ENCODE measurements around the gene RABGAP1L.

GRCh38 chr1:174963529-174964125 lies 804.3 kb downstream of the RABGAP1L start:
- TF ChIP-seq, protein P1, sequence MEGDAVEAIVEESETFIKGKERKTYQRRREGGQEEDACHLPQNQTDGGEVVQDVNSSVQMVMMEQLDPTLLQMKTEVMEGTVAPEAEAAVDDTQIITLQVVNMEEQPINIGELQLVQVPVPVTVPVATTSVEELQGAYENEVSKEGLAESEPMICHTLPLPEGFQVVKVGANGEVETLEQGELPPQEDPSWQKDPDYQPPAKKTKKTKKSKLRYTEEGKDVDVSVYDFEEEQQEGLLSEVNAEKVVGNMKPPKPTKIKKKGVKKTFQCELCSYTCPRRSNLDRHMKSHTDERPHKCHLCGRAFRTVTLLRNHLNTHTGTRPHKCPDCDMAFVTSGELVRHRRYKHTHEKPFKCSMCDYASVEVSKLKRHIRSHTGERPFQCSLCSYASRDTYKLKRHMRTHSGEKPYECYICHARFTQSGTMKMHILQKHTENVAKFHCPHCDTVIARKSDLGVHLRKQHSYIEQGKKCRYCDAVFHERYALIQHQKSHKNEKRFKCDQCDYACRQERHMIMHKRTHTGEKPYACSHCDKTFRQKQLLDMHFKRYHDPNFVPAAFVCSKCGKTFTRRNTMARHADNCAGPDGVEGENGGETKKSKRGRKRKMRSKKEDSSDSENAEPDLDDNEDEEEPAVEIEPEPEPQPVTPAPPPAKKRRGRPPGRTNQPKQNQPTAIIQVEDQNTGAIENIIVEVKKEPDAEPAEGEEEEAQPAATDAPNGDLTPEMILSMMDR (IDR thresholded peaks at IDR 0.05; ENCODE audit: extremely low read depth in 1 of 2, insufficient read depth in 1 of 2, low read depth in 1 of 2, low read length in 2 of 2): no peak
- TF ChIP-seq POLR2A (IDR thresholded peaks at IDR 0.05; ENCODE audit: low read depth, low read length): no peak
- TF ChIP-seq, protein P2, sequence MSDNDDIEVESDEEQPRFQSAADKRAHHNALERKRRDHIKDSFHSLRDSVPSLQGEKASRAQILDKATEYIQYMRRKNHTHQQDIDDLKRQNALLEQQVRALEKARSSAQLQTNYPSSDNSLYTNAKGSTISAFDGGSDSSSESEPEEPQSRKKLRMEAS (IDR thresholded peaks at IDR 0.05; ENCODE audit: insufficient read depth, insufficient read length): no peak

Measured in endothelial cell of umbilical vein (primary cell).